Duodenal mucosa (tissue), 2 donors: ENCODE measurements around the gene DKKL1.

Experiments
- H3K27ac ChIP-seq: one replicate; pipeline ENCODE4 v1.7.0; 2013; ENCODE audit warnings: low read depth, low read length
- H3K27me3 ChIP-seq, 2 donors: one replicate each; pipeline ENCODE4 v1.7.0; 2013; ENCODE audit warnings: low read length in 2 of 2, control low read depth in 1 of 2; ENCODE audit not compliant: insufficient read depth in 2 of 2, control insufficient read depth in 1 of 2
- H3K36me3 ChIP-seq, 2 donors: one replicate each; pipeline ENCODE4 v1.7.0; 2013; ENCODE audit warnings: low read length in 2 of 2, control low read depth in 1 of 2; ENCODE audit not compliant: insufficient read depth in 2 of 2, control insufficient read depth in 1 of 2
- H3K4me1 ChIP-seq, 2 donors: one replicate each; pipeline ENCODE4 v1.7.0; 2013; ENCODE audit warnings: low read length in 2 of 2, control low read depth in 1 of 2; ENCODE audit not compliant: insufficient read depth in 2 of 2, control insufficient read depth in 1 of 2
- H3K4me3 ChIP-seq, 2 donors: one replicate each; pipeline ENCODE4 v1.7.0; 2013; ENCODE audit warnings: low read length in 2 of 2, low read depth in 1 of 2
- H3K9ac ChIP-seq, 2 donors: one replicate each; pipeline ENCODE4 v1.7.0; 2013; ENCODE audit warnings: low read length in 2 of 2, low read depth in 1 of 2
- H3K9me3 ChIP-seq, 2 donors: one replicate each; pipeline ENCODE4 v1.7.0; 2013; ENCODE audit warnings: low read length in 2 of 2, control low read depth in 1 of 2; ENCODE audit not compliant: control insufficient read depth in 1 of 2

The DKKL1 gene

GRCh38 chr19:49338023-49338677 lies 25.5 kb upstream of the DKKL1 start:
- peak overlapping the region in 1 of 2 donors; percentile 57 for H3K4me3 ChIP-seq
- H3K27me3 ChIP-seq = no peaks in the 10 kb centered on the region
- H3K4me1 ChIP-seq = peaks cover 10 to 30% of the 10 kb centered on the region in 2 donors
- peak overlapping the region in 1 of 2 donors; percentile 12 for H3K9ac ChIP-seq
- H3K27ac ChIP-seq = no peak overlapping the region
- no peaks in the 10 kb centered on the region for H3K9me3 ChIP-seq
- peaks cover 0 to 3% of the 10 kb centered on the region in 2 donors for H3K36me3 ChIP-seq

DNA sequence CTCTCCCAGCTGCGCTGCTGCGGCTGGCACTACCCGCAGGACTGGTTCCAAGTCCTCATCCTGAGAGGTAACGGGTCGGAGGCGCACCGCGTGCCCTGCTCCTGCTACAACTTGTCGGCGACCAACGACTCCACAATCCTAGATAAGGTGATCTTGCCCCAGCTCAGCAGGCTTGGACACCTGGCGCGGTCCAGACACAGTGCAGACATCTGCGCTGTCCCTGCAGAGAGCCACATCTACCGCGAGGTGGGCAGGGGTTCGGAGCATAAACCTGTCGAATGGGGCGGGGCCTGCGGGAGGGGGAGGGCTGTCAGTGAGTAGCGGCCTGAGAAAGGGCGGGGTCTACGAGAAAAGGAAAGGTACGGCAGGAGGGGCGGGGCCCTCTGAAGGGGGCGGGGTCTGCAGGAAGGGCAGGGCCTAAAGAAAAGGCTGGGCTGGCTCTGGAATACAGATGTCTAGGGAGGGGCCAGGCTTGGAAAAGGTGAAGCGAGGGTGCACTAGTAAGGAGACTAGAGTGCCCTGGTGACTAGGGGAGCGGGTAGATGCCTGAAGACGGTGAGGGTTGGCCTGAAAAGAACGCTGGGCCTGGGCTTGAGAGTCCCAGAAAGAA lies 24.9 kb upstream of the DKKL1 start:
- Histone ChIP-seq H3K36me3 (peaks cover 0 to 5% of the 10 kb centered on the region in 2 donors), H3K4me1 (peaks cover 10 to 25% of the 10 kb centered on the region in 2 donors), H3K9me3 (no peaks in the 10 kb centered on the region), H3K27me3 (no peaks in the 10 kb centered on the region), H3K4me3 (peak overlapping the region; percentile 57 to 64), H3K27ac (peak overlapping the region; percentile 50), H3K9ac (peak overlapping the region in 1 of 2 donors; percentile 12)

- peak overlapping the region; percentile 73 for H3K27ac ChIP-seq
- H3K27me3 ChIP-seq = no peaks in the 10 kb centered on the region
- H3K4me1 ChIP-seq = peaks cover 10 to 25% of the 10 kb centered on the region in 2 donors
- peaks cover 0 to 5% of the 10 kb centered on the region in 2 donors for H3K36me3 ChIP-seq
- H3K4me3 ChIP-seq = peak overlapping the region; percentile 57 to 64
- H3K9me3 ChIP-seq = no peaks in the 10 kb centered on the region
- peak overlapping the region in 1 of 2 donors; percentile 43 for H3K9ac ChIP-seq
These were observed 24.2 kb upstream of the DKKL1 start for GRCh38 chr19:49339301-49340068.

DNA sequence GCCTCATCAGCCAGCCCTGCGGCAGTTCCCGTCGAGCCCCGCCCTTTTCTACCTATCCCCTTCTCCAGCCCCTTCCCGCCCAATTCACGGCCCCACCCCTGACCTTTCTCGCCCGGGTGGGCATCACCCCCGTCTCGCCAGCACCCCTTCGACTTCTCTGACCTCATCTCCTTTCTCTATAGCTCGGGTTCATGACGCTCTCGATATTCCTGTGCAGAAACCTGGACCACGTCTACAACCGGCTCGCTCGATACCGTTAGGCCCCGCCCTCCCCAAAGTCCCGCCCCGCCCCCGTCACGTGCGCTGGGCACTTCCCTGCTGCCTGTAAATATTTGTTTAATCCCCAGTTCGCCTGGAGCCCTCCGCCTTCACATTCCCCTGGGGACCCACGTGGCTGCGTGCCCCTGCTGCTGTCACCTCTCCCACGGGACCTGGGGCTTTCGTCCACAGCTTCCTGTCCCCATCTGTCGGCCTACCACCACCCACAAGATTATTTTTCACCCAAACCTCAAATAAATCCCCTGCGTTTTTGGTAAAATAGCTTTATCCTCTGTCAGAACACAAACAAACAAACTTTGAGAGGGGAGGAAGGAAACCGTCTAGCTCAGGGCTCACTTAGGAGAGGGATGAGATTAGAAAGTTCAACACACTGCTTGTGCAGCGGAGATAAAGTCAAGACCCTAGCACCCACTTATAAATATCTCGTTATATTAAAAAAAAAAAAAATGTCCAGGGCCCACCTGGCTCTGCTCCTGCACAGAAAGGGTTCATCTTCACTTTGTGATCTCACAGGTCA lies 23.4 kb upstream of the DKKL1 start:
- Histone ChIP-seq H3K4me1 (peaks cover 10 to 25% of the 10 kb centered on the region in 2 donors), H3K9me3 (no peaks in the 10 kb centered on the region), H3K27me3 (no peaks in the 10 kb centered on the region), H3K9ac (peak overlapping the region in 1 of 2 donors; percentile 43), H3K36me3 (peaks cover 0 to 5% of the 10 kb centered on the region in 2 donors), H3K4me3 (peak overlapping the region; percentile 57 to 64), H3K27ac (peak overlapping the region; percentile 73)

DNA sequence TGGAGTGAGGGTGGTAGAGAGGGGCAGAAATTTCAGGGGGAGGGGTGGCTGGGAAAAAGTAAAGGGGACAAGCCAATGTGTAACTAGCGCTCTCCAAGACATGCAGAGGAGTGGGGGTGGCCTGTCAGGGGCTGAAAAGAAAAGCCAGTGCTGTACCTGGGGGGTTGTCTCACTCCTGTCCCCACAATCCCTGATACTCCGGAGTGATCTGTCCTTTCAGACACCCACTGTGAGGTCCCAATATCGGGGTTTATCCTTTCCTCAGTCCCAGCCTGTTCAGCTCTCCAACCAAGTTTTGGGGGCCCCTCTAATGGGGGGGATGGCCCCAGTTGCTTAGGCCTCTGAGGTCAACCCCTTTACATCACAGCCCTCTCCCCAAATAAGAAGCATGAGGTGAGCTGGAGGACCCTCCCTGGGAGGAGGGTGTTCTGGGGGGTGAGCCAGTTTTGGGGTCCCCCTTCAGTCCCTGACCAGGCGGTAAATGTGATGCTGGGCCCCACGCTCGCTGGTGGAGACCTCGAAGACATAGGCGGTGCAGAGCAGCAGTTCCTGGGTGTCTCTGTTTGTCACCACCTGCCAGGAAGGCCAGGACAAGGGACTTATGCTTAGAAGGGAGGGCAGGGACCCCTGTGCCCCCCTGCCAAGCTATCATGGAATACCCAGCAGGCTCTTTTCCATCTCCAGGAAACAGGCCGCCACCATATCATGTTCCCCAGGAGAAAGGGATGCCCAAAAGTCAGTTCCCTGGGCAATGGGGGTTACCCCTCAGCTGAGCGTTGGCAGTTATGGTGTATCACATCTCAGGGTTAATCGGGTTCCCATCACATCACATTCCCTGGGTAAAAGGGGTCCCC lies 22.6 kb upstream of the DKKL1 start:
- H3K9ac ChIP-seq = no peak overlapping the region
- H3K27ac ChIP-seq = no peak overlapping the region
- no peaks in the 10 kb centered on the region for H3K9me3 ChIP-seq
- H3K36me3 ChIP-seq = peaks cover 0 to 5% of the 10 kb centered on the region in 2 donors
- peaks cover 10 to 25% of the 10 kb centered on the region in 2 donors for H3K4me1 ChIP-seq
- no peaks in the 10 kb centered on the region for H3K27me3 ChIP-seq
- H3K4me3 ChIP-seq = no peak overlapping the region

- Histone ChIP-seq H3K9ac (no peak overlapping the region), H3K4me3 (no peak overlapping the region), H3K36me3 (peaks cover 0 to 7% of the 10 kb centered on the region in 2 donors), H3K27ac (no peak overlapping the region), H3K4me1 (peaks cover 10 to 25% of the 10 kb centered on the region in 2 donors), H3K9me3 (no peaks in the 10 kb centered on the region), H3K27me3 (no peaks in the 10 kb centered on the region)
These were observed 21.4 kb upstream of the DKKL1 start for GRCh38 chr19:49342291-49342721.

DNA sequence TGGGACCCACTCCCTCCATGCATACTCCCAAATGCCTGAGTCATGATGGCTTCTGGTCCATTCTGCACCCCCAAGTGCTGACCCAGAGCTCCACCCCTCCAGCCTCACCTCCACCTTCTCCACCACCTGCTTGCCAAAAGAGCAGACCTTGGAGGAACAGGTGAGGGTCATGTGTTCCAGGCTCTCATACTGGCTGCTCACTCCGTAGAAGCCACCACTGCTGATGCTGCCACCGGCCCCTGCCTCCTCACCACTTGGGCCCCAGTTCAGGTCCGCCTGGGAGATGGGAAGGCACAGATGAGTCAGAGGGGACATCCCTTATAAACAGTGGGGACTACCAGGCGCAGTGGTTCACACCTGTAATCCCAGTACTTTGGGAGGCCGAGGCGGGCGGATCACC lies 20.6 kb upstream of the DKKL1 start:
- Histone ChIP-seq H3K4me1 (peaks cover 10 to 25% of the 10 kb centered on the region in 2 donors), H3K9me3 (no peaks in the 10 kb centered on the region), H3K27ac (no peak overlapping the region), H3K27me3 (no peaks in the 10 kb centered on the region), H3K36me3 (peaks cover 0 to 7% of the 10 kb centered on the region in 2 donors), H3K9ac (no peak overlapping the region), H3K4me3 (no peak overlapping the region)

GRCh38 chr19:49344505-49345423 lies 18.9 kb upstream of the DKKL1 start:
- Histone ChIP-seq H3K27ac (no peak overlapping the region), H3K27me3 (no peaks in the 10 kb centered on the region), H3K36me3 (peaks cover 0 to 7% of the 10 kb centered on the region in 2 donors), H3K4me3 (no peak overlapping the region), H3K9ac (no peak overlapping the region), H3K9me3 (no peaks in the 10 kb centered on the region), H3K4me1 (peaks cover 5 to 10% of the 10 kb centered on the region in 2 donors)
